ENCODE results near the gene ARID3A. TPM values are rescaled to one million over a fixed set of nuclear protein-coding genes. Genes with fewer than 3 reads are reported as not detected.

The ARID3A gene
- total and polyA plus RNA-seq, 2 of the 4 experiments (the other 2 are of a cell fraction): 16.0 to 23.1 TPM

- POLR2A ChIA-PET (ENCODE audit: unreplicated experiment): no interaction called here
- no peak for TF ChIP-seq RCOR1 (IDR thresholded peaks at IDR 0.05; ENCODE audit: insufficient replicate concordance, low read length)
- no peak for TF ChIP-seq FOS (IDR thresholded peaks at IDR 0.05; ENCODE audit: low read depth, low read length)
- TF ChIP-seq MAFK (IDR thresholded peaks at IDR 0.05; ENCODE audit: low read depth, low read length): no peak
- no peak for TF ChIP-seq USF2 (IDR thresholded peaks at IDR 0.05; ENCODE audit: low read depth, low read length)
- TF ChIP-seq RFX5 (IDR thresholded peaks at IDR 0.05; ENCODE audit: low read depth, low read length): no peak
- no peak for TF ChIP-seq MXI1 (IDR thresholded peaks at IDR 0.05; ENCODE audit: borderline replicate concordance, low read depth, low read length)
- no peak for TF ChIP-seq MAZ (IDR thresholded peaks at IDR 0.05; ENCODE audit: borderline replicate concordance, low read depth, low read length)
- no peak for TF ChIP-seq NFE2L2 (IDR thresholded peaks at IDR 0.05; ENCODE audit: low read depth, low read length)
- TF ChIP-seq CEBPB (IDR thresholded peaks at IDR 0.05; ENCODE audit: low read depth, low read length): no peak
- no peak for TF ChIP-seq SMC3 (IDR thresholded peaks at IDR 0.05; ENCODE audit: low read depth, low read length)
- TF ChIP-seq BHLHE40 (IDR thresholded peaks at IDR 0.05; ENCODE audit: low read depth, low read length): no peak
- TF ChIP-seq CHD1 (IDR thresholded peaks at IDR 0.05; ENCODE audit: low read depth, low read length): no peak
- TF ChIP-seq RAD21 (IDR thresholded peaks at IDR 0.05; ENCODE audit: low read length): no peak
- TF ChIP-seq ELK1 (IDR thresholded peaks at IDR 0.05; ENCODE audit: borderline replicate concordance, low read depth, low read length): no peak
These were observed 24.4 kb upstream of the ARID3A start for GRCh38 chr19:901216-902092.

More at GRCh38 chr19:901216-902092, 24.4 kb upstream of the ARID3A start:
- BruUV-seq (replicated peaks): no TSS peak
- Histone ChIP-seq H2AFZ (replicated peaks; ENCODE audit: low read length, poor library complexity) (no peak overlapping the region), H2AK9ac (replicated peaks; ENCODE audit: low read depth, low read length, poor library complexity) (no peak overlapping the region), H3K9me1 (ENCODE audit: insufficient read depth, low read length) (no peaks in the 10 kb centered on the region; the same call in 1 of the 2 replicates), H3K18ac (ENCODE audit: low read depth, low read length) (no peak overlapping the region), H2BK120ac (ENCODE audit: low read depth, low read length) (no peak overlapping the region), H4K5ac (ENCODE audit: low read depth, low read length) (no peak overlapping the region), H3K14ac (replicated peaks; ENCODE audit: low read depth, low read length) (no peak overlapping the region), H4K91ac (ENCODE audit: insufficient read depth, low read depth, low read length) (no peak overlapping the region), H2AK5ac (ENCODE audit: low read depth, low read length) (no peak overlapping the region), H3K4me1 (ENCODE audit: control insufficient read depth, insufficient read depth, low read length) (peaks cover 2% of the 10 kb centered on the region; the same call in 1 of the 2 replicates), H4K8ac (ENCODE audit: low read depth in 2 of 2, low read length in 2 of 2) (no peak overlapping the region), H3K56ac (ENCODE audit: extremely low read depth, insufficient read depth, low read length) (no peak overlapping the region), H4K20me1 (ENCODE audit: insufficient read depth, low read length) (peaks cover 54% of the 10 kb centered on the region), H3K4me3 (ENCODE audit: insufficient read depth, low read depth, low read length) (no peak overlapping the region), H2BK20ac (ENCODE audit: low read depth, low read length) (no peak overlapping the region), H3K4ac (ENCODE audit: low read depth, low read length) (no peak overlapping the region), H2BK5ac (ENCODE audit: low read depth, low read length, poor library complexity, severe bottlenecking) (no peak overlapping the region), H3K4me2 (ENCODE audit: low read depth, low read length) (no peak overlapping the region), H3K27ac (ENCODE audit: insufficient read depth, low read length) (no peak overlapping the region), H3K9ac (ENCODE audit: low read depth, low read length) (no peak overlapping the region), H3K9me3 (ENCODE audit: control insufficient read depth, insufficient read depth, low read length) (no peaks in the 10 kb centered on the region), H2BK15ac (ENCODE audit: low read depth, low read length) (no peak overlapping the region), H3K79me1 (ENCODE audit: low read depth in 1 of 2, low read length in 2 of 2) (peaks cover 12 to 49% of the 10 kb centered on the region in 2 experiments), H3K23ac (ENCODE audit: low read depth, low read length) (no peak overlapping the region), H3K27me3 (ENCODE audit: control insufficient read depth, insufficient read depth, low read length) (no peaks in the 10 kb centered on the region), H3K36me3 (ENCODE audit: control insufficient read depth, insufficient read depth, low read length) (peaks cover 28% of the 10 kb centered on the region)
- in situ Hi-C loops (cut with MboI; ENCODE audit: low sequenced_read_pairs) (no loop called here), dilution Hi-C loops (cut with HindIII; ENCODE audit: low sequenced_read_pairs, unreplicated experiment) (no loop called here), intact Hi-C loops (cut with micrococcal nuclease) (no loop called here)
- WGBS, 2 experiments (ENCODE audit: extremely low coverage in 2 of 2, insufficient read length in 1 of 2): 85% methylated on average over 14 of the region's 27 CpGs; no CpG with 5 or more reads in 1 of the 2 experiments
- ATAC-seq (ENCODE audit: low read depth): no peak
- CTCF ChIA-PET: no interaction called here
- no peak for DNase-seq

Measured in IMR-90 (cell line).